ENCODE data around the gene RARRES2.

GRCh38 chr7:150317748-150318444, 23.5 kb downstream of the RARRES2 start:
- TF ChIP-seq CTCF (optimal IDR thresholded peaks at IDR 0.05 in 1 of 3, IDR thresholded peaks at IDR 0.05 in 1 of 3, conservative IDR thresholded peaks at IDR 0.05 in 1 of 3; ENCODE audit: extremely low read depth in 1 of 3, insufficient read depth in 2 of 3, low read length in 3 of 3) = no peak
- TF ChIP-seq EZH2 (IDR thresholded peaks at IDR 0.05; ENCODE audit: low read length) = no peak
